T-helper 2 cell treated with Interferon-gamma antibody and Interleukin-4, amounts not matched to agents 5 μg/mL and 100 μg/mL, for 36 hours (primary cell): ENCODE data around the gene MEIOB.

ENCODE experiments used
- DNase-seq: peaks from one replicate; pipeline ENCODE4 v3.0.0; 2021; ENCODE audit warnings: low spot score
- H3K27ac Mint-ChIP-seq: one replicate; pipeline ENCODE4 v1.8.0; 2021; ENCODE audit warnings: mild to moderate bottlenecking, mixed read lengths
- H3K27me3 Mint-ChIP-seq: one replicate; pipeline ENCODE4 v1.8.0; 2021; ENCODE audit warnings: low read depth, mixed read lengths
- H3K36me3 Mint-ChIP-seq: one replicate; pipeline ENCODE4 v1.8.0; 2021; ENCODE audit warnings: low read depth, mixed read lengths
- H3K4me1 Mint-ChIP-seq: one replicate; pipeline ENCODE4 v1.8.0; 2021; ENCODE audit warnings: low read depth, mixed read lengths
- H3K4me3 Mint-ChIP-seq: one replicate; pipeline ENCODE4 v1.8.0; 2022; ENCODE audit warnings: mild to moderate bottlenecking, moderate library complexity, mixed read lengths
- H3K9me3 Mint-ChIP-seq: one replicate; pipeline ENCODE4 v1.8.0; 2021; ENCODE audit warnings: mixed read lengths

Gene MEIOB

GRCh38 chr16:1822801-1823200, 49.2 kb downstream of the MEIOB start:
- H3K4me1 Mint-ChIP-seq, result peaks cover 16% of the 10 kb centered on the region
- no peaks in the 10 kb centered on the region for H3K9me3 Mint-ChIP-seq
- no peak for DNase-seq
- H3K36me3 Mint-ChIP-seq, result peaks cover 4% of the 10 kb centered on the region
- H3K4me3 Mint-ChIP-seq, result no peak overlapping the region
- H3K27me3 Mint-ChIP-seq, result no peaks in the 10 kb centered on the region
- no peak overlapping the region for H3K27ac Mint-ChIP-seq

DNA sequence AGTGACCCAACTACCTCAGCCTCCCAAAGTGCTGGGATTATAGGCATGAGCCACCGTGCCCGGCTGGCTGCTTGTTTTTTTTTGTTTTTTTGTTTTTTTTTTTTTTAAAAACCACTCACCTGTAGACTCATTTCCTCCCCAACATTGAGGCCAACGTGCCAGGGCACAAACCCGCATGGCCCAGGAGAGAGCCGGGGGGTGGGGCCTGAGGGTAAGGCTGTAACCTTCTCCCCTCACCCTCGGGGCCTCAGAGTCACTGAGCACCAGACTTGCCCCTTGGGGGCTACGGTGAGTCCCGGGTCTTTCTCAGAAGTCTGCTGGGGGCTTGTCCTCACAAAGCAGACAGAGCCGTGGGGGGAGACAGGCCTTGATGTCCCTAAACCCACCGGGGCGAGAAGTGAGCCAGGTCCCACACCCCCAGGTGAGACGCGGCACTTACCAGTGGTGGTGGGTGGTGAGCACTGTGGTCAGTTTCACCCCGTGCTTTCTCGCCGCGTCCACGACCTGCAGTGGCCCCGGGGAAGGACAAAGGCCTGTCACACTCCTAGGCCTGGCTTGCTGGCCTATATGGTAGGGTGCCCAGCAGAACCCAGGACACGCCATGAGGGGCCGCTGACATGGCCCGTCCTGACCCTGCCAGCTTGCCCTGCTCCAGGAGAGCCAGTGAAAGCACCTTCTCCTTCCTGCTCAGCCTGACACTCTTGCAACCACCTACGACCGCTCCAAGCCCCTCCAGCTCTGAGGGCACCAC, 49.9 kb downstream of the MEIOB start:
- no peak for DNase-seq
- H3K36me3 Mint-ChIP-seq, result peaks cover 4% of the 10 kb centered on the region
- no peak overlapping the region for H3K27ac Mint-ChIP-seq
- H3K27me3 Mint-ChIP-seq, result no peaks in the 10 kb centered on the region
- no peaks in the 10 kb centered on the region for H3K9me3 Mint-ChIP-seq
- no peak overlapping the region for H3K4me3 Mint-ChIP-seq
- peaks cover 11% of the 10 kb centered on the region for H3K4me1 Mint-ChIP-seq

DNA sequence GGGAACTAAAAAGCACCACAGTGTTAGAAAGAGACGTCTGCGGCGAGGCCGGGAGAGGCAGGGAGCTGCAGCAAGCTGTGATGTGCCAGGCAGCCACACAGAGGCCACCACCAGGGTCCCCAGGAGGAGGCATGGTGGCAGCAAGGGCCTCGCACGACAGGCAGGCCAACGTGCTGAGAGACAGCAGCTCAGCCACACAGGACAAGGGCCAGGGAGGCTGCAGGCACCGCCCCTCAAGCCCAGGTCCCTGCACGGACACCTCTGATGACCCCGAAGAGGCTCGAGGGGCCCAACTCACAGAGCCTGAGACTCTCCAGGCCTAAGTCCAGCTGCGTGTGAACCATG, 51.0 kb downstream of the MEIOB start:
- Mint-ChIP-seq H3K27ac (no peak overlapping the region), H3K4me1 (peaks cover 11% of the 10 kb centered on the region)

GRCh38 chr16:1820096-1820945, 51.6 kb downstream of the MEIOB start:
- H3K36me3 Mint-ChIP-seq, result peaks cover 5% of the 10 kb centered on the region

More for the DNA sequence above, 51.0 kb downstream of the MEIOB start:
- no peaks in the 10 kb centered on the region for H3K27me3 Mint-ChIP-seq
- no peak overlapping the region for H3K4me3 Mint-ChIP-seq
- peaks cover 4% of the 10 kb centered on the region for H3K36me3 Mint-ChIP-seq
- H3K9me3 Mint-ChIP-seq, result no peaks in the 10 kb centered on the region
- no peak for DNase-seq

DNA sequence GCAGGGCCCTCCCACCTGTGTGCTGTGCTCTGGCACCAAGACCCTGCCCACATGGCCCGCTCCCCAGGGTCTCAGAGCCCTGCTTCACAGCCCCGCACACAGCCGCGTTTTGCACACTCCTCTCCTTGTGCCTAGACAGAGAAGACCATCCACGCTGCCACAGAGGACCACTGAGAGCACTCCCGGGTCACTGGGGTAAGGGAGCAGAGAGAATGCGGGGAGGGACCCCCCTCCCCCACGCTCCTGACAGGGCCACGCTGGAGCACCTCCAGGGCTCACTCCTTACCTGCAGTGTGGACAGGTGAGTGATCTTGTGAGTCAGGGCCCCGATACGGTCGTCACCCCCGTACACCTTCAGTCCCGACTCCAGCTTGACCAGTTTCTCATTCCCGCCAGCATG, 52.4 kb downstream of the MEIOB start:
- Mint-ChIP-seq H3K27me3 (no peaks in the 10 kb centered on the region), H3K4me1 (peaks cover 3% of the 10 kb centered on the region), H3K36me3 (peaks cover 7% of the 10 kb centered on the region), H3K4me3 (no peak overlapping the region), H3K9me3 (no peaks in the 10 kb centered on the region), H3K27ac (no peak overlapping the region)
- DNase-seq, result no peak

More at GRCh38 chr16:1820096-1820945, 51.6 kb downstream of the MEIOB start:
- H3K4me1 Mint-ChIP-seq, result peaks cover 5% of the 10 kb centered on the region
- no peak for DNase-seq
- H3K27me3 Mint-ChIP-seq, result no peaks in the 10 kb centered on the region
- H3K4me3 Mint-ChIP-seq, result no peak overlapping the region
- no peaks in the 10 kb centered on the region for H3K9me3 Mint-ChIP-seq
- no peak overlapping the region for H3K27ac Mint-ChIP-seq

DNA sequence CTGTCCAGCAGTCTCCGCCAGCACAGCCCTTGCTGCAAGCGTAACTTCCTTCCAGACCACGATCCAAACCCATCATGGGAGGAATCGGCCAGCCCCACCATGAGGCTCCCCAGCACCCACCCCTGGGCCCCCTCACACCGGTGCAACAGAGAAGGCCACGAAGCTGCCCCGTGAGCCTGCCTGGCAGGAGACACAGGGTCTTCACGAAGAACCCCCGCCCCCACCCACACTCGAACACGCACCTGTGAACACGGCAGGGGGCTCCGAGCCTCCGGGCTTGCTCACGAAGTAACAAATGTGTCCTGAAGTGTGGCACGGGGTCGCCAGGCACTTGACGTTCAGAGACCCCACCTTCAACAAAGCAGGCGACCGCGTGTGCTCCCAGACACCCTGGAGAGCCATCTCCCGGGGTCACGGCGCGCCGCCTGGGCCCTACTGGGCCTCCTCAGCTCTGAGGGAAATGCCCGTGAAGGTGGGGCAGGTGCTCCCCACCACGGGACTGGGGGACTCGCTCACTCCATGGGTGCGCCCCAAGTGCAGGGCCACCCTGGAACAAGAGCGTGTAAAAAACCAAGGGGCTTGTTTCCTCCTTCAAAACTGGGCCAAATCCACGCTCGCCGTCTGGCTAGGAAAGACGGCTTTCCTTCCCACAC, 53.0 kb downstream of the MEIOB start:
- Mint-ChIP-seq H3K27ac (no peak overlapping the region), H3K27me3 (no peaks in the 10 kb centered on the region), H3K9me3 (no peaks in the 10 kb centered on the region), H3K36me3 (peaks cover 7% of the 10 kb centered on the region), H3K4me1 (peaks cover 3% of the 10 kb centered on the region), H3K4me3 (no peak overlapping the region)
- no peak for DNase-seq

DNA sequence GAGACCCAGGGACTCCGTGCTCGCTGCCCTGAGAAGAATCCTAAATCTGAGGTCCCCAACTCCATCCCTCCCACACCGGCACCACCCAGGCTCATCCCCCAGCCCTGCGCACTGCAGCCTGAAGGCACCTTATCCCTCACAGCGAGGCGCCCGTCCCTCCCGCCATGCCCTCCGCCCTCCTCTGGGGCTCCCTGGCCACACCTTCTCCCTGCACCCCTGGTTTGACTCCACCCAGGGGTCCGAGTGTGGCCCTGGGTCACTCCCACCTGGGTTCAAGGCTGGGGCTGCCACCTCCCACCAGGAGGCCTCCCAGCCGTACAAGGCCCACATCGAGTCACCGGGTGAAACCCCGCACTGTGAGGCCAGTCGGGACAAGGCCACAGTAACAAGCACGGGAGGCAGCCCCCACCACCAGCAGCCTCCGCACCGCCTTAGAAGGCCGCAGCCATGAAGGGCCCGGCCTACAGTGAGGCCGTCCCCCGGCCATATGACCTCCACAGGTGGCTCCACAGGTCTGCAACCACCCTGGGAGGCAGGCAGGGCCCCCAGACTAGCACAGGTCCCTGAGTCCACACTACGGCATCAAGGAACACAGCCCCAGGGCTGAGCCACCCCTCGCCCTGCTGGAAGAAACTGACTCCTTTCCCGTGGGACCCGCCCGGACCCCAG, 53.6 kb downstream of the MEIOB start:
- DNase-seq, result no peak
- H3K4me3 Mint-ChIP-seq, result no peak overlapping the region
- no peaks in the 10 kb centered on the region for H3K27me3 Mint-ChIP-seq
- no peak overlapping the region for H3K27ac Mint-ChIP-seq
- H3K9me3 Mint-ChIP-seq, result no peaks in the 10 kb centered on the region
- H3K4me1 Mint-ChIP-seq, result peaks cover under 1% of the 10 kb centered on the region
- H3K36me3 Mint-ChIP-seq, result peaks cover 9% of the 10 kb centered on the region

DNA sequence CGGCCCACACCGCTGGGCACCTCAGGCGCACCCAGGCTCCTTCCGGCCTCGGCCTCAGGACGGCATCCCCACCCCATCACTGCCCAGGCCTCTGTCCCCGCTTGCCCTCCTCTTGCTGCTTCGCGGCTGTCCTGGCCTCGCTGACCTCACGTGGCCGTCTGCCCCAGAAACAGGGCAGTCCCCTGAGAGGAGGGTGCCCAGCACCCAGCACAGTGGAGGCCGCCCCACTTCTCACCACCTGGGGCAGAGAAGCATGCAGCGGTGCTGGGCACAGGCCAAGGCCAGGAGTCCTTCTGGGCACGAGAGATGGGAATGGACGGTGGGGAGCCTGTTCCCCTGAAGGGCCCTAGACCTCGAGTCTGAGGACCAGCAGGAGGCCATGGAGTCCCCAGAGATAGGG, 54.2 kb downstream of the MEIOB start:
- peaks cover 4% of the 10 kb centered on the region for H3K4me1 Mint-ChIP-seq
- no peaks in the 10 kb centered on the region for H3K9me3 Mint-ChIP-seq
- H3K27ac Mint-ChIP-seq, result no peak overlapping the region
- peaks cover 12% of the 10 kb centered on the region for H3K36me3 Mint-ChIP-seq
- no peak overlapping the region for H3K4me3 Mint-ChIP-seq
- no peaks in the 10 kb centered on the region for H3K27me3 Mint-ChIP-seq
- no peak for DNase-seq

DNA sequence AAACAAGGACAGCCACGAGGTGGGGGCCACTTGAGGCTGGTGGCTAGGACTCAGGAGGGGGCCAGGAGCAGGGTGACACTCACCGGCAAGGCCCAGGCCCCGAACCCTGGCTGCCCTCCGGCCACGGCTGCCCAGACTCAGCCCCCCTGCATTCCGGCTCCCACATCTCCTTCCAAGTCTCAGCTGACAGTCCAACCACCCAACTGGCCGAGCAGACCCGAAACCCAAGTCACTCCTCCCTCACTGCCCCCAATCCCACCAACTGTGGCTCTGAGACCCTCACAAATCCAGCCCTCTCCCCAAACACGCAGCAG, 54.7 kb downstream of the MEIOB start:
- Mint-ChIP-seq H3K9me3 (no peaks in the 10 kb centered on the region), H3K4me3 (no peak overlapping the region), H3K27ac (no peak overlapping the region), H3K36me3 (peaks cover 10% of the 10 kb centered on the region), H3K27me3 (no peaks in the 10 kb centered on the region), H3K4me1 (peaks cover 6% of the 10 kb centered on the region)
- no peak for DNase-seq

DNA sequence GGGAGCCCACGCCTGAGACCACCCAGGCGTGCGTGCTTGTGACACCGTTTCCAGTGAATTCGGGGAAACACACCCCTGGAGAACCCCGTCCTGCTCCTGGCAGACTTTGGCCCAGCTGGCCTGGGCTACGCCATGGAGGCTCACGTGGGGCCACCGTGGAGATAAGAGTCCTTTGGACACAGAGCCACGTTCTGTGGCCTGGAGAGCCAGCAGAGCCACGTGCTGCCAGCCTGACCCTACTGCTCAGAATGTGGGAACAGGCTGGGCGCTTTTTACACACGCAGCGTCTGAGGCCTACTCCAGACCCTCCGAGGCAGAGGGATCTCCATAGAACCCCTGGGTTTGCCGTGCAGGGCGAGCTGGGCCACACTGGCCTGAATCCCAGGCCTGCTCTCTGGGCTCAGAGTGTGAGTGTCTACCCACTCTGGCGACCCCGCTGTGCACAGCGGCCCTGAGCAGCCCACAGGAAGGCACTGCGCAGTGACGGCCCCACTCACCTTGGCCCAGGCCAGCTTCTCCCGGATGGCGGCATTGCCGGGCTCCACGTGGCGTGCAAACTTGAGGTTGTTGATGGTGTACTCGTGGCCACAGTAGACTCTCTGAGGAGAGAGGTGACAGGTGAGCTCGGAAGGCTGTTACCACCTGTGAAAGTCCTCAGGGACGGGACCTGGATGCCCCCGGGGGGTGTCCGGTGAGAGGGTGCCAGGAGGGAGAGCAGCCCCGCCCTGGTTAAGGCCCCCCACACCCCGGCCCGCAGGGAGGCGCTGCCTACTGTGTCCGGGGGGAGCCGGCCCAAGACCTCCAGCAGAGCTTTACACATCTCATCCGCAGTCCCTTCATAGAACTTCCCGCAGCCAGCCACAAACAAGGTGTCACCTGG, 55.3 kb downstream of the MEIOB start:
- Mint-ChIP-seq H3K27ac (no peak overlapping the region), H3K9me3 (no peaks in the 10 kb centered on the region), H3K4me1 (peaks cover 6% of the 10 kb centered on the region), H3K4me3 (no peak overlapping the region), H3K36me3 (peaks cover 10% of the 10 kb centered on the region), H3K27me3 (no peaks in the 10 kb centered on the region)
- no peak for DNase-seq

DNA sequence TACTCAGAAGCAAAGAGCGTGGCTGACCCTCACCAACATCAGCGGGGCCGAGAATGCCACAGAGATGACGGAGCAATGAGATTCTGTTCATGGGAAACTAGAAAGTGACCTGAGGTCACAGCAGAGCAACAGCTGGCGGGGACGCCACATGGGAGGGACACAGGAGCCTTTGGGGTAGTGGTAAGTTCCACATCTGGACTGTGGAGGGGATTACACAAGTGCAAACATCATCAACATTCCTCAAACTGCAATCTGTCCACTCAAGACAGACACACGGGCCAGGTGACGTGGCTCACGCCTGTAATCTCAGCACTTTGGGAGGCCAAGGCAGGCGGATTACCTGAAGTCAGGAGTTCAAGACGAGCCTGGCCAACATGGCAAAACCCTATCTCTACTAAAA, 56.5 kb downstream of the MEIOB start:
- Mint-ChIP-seq H3K4me1 (peaks cover 6% of the 10 kb centered on the region), H3K27ac (no peak overlapping the region), H3K27me3 (no peaks in the 10 kb centered on the region), H3K4me3 (no peak overlapping the region), H3K9me3 (no peaks in the 10 kb centered on the region), H3K36me3 (peaks cover 10% of the 10 kb centered on the region)
- DNase-seq, result no peak

GRCh38 chr16:1812732-1813163, 59.2 kb downstream of the MEIOB start:
- Mint-ChIP-seq H3K36me3 (peaks cover 13% of the 10 kb centered on the region), H3K9me3 (no peaks in the 10 kb centered on the region), H3K27ac (no peak overlapping the region), H3K27me3 (no peaks in the 10 kb centered on the region), H3K4me1 (peaks cover 6% of the 10 kb centered on the region), H3K4me3 (no peak overlapping the region)
- DNase-seq, result peak; percentile 53

- Mint-ChIP-seq H3K4me1 (peaks cover 6% of the 10 kb centered on the region), H3K36me3 (peaks cover 24% of the 10 kb centered on the region), H3K27me3 (no peaks in the 10 kb centered on the region), H3K4me3 (no peak overlapping the region), H3K9me3 (no peaks in the 10 kb centered on the region), H3K27ac (no peak overlapping the region)
- no peak for DNase-seq
These were observed 61.4 kb downstream of the MEIOB start for GRCh38 chr16:1810536-1810935.
